T-helper 1 cell treated with Interleukin-12 subunit alpha and Interleukin-12 subunit beta and Interleukin-4 antibody, amounts not matched to agents 30 μg/mL and 1 μg/mL, for 36 hours (primary cell): ENCODE data around the gene LFNG.

Experiments
- H3K27ac Mint-ChIP-seq: one replicate; pipeline ENCODE4 v1.8.0; 2021; ENCODE audit warnings: mild to moderate bottlenecking, mixed read lengths
- H3K27me3 Mint-ChIP-seq: one replicate; pipeline ENCODE4 v1.8.0; 2021; ENCODE audit warnings: low read depth, mixed read lengths
- H3K36me3 Mint-ChIP-seq: one replicate; pipeline ENCODE4 v1.8.0; 2021; ENCODE audit warnings: low read depth, mixed read lengths
- H3K4me1 Mint-ChIP-seq: one replicate; pipeline ENCODE4 v1.8.0; 2021; ENCODE audit warnings: low read depth, mixed read lengths
- H3K4me3 Mint-ChIP-seq: one replicate; pipeline ENCODE4 v1.8.0; 2021; ENCODE audit warnings: mild to moderate bottlenecking, moderate library complexity, mixed read lengths
- H3K9me3 Mint-ChIP-seq: one replicate; pipeline ENCODE4 v1.8.0; 2021; ENCODE audit warnings: mixed read lengths

LFNG gene

DNA sequence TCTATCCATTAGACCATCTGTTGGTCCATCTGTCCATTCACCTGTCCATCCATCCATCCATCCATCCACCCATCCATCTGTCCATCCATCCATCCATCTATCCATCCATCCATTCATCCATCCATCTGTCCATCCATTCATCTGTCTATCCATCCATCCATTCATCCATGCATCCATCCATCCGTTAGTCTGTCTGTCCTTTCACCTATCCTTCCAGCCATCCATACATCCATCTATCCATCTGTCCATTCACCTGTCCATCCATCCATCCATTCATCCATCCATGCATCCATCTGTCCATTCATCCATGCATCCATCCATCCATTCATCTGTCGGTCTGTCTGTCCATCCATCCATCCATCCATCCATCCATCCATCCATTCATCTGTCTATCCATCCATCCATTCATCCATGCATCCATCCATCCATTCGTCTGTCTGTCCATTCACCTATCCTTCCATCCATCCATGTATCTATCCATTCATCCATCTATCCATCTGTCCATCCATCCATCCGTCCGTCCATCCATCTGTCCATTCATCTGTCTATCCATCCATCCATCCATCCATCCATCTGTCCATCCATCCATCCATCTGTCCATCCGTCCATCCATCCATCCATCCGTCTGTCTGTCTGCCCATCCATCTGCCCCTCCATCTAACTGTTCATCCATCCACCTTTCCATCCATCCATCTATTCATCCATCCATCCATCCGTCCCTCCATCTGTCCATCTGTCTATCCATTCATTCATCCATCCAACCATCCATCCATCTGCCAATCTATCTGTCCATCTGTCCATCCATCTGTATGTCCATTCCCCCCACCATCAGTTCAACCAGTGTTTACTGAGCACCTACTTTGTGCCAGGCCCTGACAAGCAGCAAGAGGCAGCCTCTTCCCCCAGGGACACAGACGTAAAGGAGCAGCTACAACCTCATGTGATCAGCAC, 4.8 kb upstream of the LFNG start:
- no peaks in the 10 kb centered on the region for H3K9me3 Mint-ChIP-seq
- peaks cover 6% of the 10 kb centered on the region for H3K27me3 Mint-ChIP-seq
- no peaks in the 10 kb centered on the region for H3K36me3 Mint-ChIP-seq
- peaks cover 24% of the 10 kb centered on the region for H3K4me1 Mint-ChIP-seq
- H3K27ac Mint-ChIP-seq: no peak overlapping the region
- H3K4me3 Mint-ChIP-seq: no peak overlapping the region

DNA sequence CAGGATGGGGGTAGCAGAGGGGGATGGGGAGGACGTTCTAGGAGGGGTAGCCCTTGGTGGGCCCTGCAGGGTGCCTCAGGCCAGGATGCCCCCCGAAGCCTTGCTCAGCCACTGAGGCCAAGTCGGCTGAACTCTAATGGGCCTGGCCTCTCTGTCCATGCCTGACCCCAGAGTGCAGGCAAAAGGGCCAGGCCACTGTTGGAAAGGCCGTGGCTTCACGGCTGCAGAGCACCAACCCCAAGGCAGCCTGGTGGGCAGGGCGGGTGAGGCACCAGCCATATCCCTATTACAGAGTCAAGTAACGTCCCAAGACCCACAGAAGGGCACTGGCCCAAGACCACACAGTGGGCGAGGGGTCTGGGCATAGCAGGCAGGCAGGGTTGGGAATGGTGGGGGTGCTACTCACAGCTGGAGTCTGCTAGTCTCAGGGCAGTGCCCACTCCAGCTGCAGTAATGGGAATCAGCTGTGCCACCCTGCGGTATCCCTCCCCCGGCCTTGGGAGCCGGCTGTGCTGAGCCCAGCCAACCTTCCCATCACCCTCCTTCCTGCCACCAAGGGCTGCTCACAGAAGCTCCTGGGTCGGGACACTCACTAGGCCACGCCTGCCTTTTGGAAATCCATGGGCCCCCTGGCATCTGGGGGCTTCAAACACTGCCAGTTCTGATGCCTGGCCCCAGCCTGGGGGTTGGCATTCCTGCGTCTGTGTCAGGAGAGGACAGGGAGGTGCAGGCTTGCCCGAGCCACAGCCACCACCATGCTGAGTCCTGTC, 4.0 kb upstream of the LFNG start:
- Mint-ChIP-seq H3K4me3 (no peak overlapping the region), H3K4me1 (peaks cover 24% of the 10 kb centered on the region), H3K9me3 (no peaks in the 10 kb centered on the region), H3K36me3 (peaks cover under 1% of the 10 kb centered on the region), H3K27me3 (peaks cover 6% of the 10 kb centered on the region), H3K27ac (no peak overlapping the region)

DNA sequence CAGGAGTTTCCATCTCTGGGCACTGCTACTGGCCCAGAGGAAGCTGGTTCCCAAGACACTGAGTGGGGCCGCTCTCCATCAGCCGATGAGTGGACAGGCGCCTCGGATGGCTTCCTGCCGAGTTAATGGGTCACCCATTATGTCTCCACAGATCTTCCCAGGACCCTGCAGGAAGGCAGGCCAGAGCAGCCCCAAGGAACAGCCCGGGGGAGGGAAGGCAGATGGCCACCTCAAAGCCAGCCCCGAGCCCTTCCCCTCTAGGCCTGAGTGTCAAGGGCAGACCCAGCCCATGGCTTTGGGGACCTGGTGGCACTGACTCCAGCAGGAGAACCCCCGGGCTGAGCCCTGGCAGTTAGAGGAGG, 3.4 kb upstream of the LFNG start:
- H3K36me3 Mint-ChIP-seq: peaks cover 4% of the 10 kb centered on the region
- H3K4me1 Mint-ChIP-seq: peaks cover 26% of the 10 kb centered on the region
- no peak overlapping the region for H3K27ac Mint-ChIP-seq
- H3K4me3 Mint-ChIP-seq: no peak overlapping the region
- H3K9me3 Mint-ChIP-seq: no peaks in the 10 kb centered on the region
- H3K27me3 Mint-ChIP-seq: peaks cover 6% of the 10 kb centered on the region

DNA sequence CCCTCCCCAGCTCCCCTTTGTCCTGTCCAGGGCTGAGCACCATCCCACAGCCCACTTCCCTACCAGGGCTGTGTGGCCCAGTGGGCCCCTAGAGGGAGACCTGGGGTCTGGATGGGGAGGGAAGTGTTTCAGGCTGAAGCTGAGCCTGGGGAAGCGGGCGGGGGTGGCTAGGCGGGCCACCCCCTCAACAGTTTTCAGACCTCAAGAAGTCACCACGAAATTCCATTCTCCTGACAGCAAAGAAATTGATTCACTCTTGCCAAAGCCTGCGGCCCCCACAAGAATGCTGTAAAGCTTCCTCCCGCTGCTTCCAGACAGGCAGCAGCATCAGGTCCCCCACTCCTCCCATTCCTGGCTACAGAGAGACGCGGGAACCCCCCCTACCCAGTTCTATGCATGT, 2.5 kb upstream of the LFNG start:
- Mint-ChIP-seq H3K27ac (no peak overlapping the region), H3K9me3 (no peaks in the 10 kb centered on the region), H3K36me3 (peaks cover 10% of the 10 kb centered on the region), H3K4me3 (no peak overlapping the region), H3K27me3 (peaks cover 6% of the 10 kb centered on the region), H3K4me1 (peaks cover 27% of the 10 kb centered on the region)

DNA sequence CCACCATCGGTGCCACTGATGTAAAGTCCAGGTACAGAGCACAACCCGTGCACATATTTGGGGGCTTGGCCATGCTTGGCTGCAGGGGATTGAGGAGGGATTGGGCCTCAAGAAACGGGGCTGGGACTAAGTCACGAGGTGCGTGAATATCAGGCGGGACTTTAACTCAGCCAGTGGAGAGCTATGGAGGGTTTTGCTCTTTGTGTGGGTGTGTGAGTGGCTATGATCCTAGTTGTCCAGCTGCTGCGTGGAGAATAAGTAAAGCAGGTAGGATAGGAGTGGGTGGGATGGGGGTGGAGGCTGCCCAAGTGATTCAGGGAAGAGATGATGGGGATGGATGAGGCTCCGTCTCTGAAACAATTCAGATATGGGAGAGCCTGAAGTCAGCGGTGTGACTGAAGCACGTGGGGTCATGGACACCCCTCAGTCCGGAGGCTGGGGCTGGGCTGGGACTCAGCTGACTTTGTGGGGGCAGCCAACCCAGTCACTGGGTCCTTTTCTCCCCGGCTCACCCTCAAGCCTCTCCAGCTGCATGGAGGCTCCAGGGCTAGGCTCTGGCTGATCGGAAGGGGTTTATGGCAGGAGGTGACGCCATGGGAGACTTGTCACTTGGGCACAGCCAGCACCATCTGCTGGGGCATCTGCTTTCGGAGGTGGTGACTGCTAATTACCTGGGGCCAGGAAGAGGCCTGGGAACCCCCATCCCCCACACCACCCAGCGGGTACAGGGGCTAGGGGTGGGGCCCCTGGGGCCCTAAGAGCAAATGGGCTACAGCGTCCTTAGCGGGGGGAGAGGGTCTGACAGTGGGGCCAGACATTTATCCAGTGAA, 1.7 kb upstream of the LFNG start:
- peaks cover 23% of the 10 kb centered on the region for H3K4me1 Mint-ChIP-seq
- peaks cover 6% of the 10 kb centered on the region for H3K27me3 Mint-ChIP-seq
- peaks cover 16% of the 10 kb centered on the region for H3K36me3 Mint-ChIP-seq
- peak overlapping the region; percentile 36 for H3K27ac Mint-ChIP-seq
- H3K4me3 Mint-ChIP-seq: peak overlapping the region; percentile 74
- H3K9me3 Mint-ChIP-seq: no peaks in the 10 kb centered on the region

DNA sequence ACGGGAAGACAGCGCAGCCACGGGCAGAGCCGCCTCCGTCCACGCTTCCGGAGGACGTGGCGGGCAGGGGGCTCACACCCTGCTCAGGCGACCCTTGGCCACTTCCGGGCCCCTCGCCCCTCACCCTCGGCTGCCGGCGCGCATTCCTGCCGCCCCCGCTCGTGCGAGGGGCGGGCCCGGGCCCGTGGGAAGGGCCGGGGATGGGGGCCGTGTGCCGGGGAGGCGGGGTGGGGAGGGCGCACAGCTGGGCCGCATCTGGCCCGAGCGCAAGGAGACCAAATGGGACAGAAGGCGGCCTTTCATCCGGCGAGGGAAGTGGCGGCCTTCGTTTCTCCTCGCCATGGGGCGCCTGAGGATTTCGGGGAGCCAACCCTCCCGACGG, 846 bp upstream of the LFNG start:
- H3K4me1 Mint-ChIP-seq: peaks cover 25% of the 10 kb centered on the region
- peak overlapping the region; percentile 68 for H3K4me3 Mint-ChIP-seq
- peaks cover 6% of the 10 kb centered on the region for H3K27me3 Mint-ChIP-seq
- H3K27ac Mint-ChIP-seq: no peak overlapping the region
- H3K9me3 Mint-ChIP-seq: no peaks in the 10 kb centered on the region
- H3K36me3 Mint-ChIP-seq: peaks cover 20% of the 10 kb centered on the region

DNA sequence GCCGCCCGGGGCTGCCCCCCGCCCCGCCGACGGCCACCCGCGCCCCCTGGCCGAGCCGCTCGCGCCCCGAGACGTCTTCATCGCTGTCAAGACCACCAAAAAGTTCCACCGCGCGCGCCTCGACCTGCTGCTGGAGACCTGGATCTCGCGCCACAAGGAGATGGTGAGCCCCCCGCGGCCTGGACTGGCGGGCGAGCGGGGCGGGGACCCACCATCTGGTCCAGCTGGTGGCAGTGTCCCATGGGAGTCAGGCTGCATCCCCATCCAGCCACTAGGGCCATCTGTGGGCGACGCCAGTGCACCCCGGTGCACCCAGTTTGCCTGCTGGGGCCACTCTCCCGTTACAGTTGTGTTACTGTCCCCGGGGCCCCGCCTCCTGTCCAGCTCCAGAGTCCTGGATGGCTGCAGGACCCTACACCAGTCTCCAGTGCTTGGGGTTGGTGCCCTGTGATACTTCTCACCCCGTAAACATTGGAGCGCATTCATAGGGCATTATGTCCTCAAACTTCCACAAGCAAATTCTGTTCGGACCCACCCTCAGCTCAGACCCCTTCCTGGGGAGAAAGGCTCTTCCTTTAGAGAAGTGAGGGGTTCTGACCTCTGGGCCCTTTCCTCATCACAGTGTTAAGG, 672 bp downstream of the LFNG start:
- Mint-ChIP-seq H3K4me1 (peaks cover 25% of the 10 kb centered on the region), H3K27me3 (peaks cover 6% of the 10 kb centered on the region), H3K36me3 (peaks cover 20% of the 10 kb centered on the region), H3K27ac (peak overlapping the region; percentile 78), H3K4me3 (peak overlapping the region; percentile 93), H3K9me3 (no peaks in the 10 kb centered on the region)

DNA sequence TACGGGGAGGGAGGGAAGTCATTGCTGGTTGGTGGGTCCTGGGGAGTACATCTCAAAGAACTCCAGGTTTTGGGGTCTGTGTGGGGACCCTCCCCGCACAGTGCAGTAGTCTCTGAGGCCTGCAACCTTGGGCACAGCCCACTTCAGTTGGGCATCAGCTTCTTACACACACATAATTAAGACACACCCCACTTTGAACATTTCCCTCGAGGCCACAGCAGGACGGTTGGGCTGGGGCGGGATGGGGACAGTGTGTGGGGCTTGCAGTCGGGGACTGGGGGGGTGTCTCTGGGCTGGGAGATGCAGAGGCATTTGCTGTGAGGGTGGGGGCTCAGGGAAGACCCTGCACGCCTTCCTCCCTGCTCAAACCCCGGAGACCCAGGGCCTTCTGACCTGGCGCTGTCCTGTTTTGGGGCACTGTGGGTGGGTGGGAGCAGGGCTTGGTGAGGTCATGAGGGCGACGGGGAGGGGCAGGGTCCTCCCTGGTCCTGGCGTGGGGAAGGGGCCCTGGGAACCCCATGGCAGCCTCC, 1.3 kb downstream of the LFNG start:
- Mint-ChIP-seq H3K36me3 (peaks cover 23% of the 10 kb centered on the region), H3K4me3 (peak overlapping the region; percentile 93), H3K9me3 (no peaks in the 10 kb centered on the region), H3K4me1 (peaks cover 25% of the 10 kb centered on the region), H3K27ac (peak overlapping the region; percentile 78), H3K27me3 (peaks cover 6% of the 10 kb centered on the region)

DNA sequence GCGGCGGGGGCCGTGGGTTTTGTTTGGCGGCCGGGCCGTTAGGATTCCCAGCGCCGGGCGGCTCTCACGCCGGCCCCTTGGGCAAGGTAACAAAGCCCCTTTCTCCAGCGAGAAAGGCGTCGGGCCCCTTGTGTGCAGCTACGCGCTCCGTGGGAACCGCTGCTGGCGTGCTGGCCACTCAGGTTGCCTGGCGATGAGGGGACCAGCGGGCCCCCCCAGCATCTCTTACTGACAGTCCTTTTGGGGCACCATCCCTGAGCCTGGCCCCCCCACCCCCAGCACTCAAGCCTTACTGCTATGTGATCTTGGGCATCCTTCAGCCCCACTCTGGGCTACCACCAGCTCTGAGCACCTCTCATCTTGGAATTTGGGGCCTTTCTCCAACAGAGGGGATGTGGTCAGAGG, 1.8 kb downstream of the LFNG start:
- Mint-ChIP-seq H3K27me3 (peaks cover 6% of the 10 kb centered on the region), H3K4me1 (peaks cover 25% of the 10 kb centered on the region), H3K27ac (peak overlapping the region; percentile 89), H3K36me3 (peaks cover 24% of the 10 kb centered on the region), H3K9me3 (no peaks in the 10 kb centered on the region), H3K4me3 (peak overlapping the region; percentile 92)

DNA sequence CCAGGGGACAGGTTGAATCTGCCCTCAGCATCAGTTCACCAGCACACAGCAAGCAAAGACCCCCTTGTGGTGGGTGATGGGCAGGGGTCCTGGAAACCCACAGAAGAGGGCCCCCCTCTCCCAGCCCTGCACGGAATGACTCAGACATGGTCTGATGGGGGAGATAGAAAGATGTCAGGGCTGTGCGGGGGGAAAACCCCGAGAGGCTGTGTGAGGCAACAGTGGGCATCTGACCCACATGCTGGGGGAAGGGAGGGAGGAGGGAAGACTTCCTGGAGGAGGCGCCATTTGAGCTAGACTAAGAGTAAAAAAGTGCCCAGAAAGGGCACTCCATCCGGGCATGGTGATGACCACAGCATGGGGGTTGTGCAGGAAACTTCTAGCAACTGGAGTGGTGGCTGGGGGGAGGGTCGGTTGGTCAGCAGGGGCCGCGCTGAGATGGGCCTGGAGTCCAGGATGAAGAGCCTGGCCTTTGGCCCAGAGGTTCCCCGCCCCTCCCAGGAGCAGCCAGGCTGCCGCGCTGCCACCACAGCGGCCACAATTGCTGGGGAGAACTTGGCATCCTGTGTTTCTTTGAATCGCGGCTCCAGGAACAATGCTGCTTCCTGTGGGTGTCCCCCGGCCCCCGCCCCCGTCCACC, 2.5 kb downstream of the LFNG start:
- H3K9me3 Mint-ChIP-seq: no peaks in the 10 kb centered on the region
- H3K36me3 Mint-ChIP-seq: peaks cover 24% of the 10 kb centered on the region
- peaks cover 27% of the 10 kb centered on the region for H3K4me1 Mint-ChIP-seq
- H3K27me3 Mint-ChIP-seq: peaks cover 6% of the 10 kb centered on the region
- peak overlapping the region; percentile 89 for H3K27ac Mint-ChIP-seq
- H3K4me3 Mint-ChIP-seq: peak overlapping the region; percentile 92

DNA sequence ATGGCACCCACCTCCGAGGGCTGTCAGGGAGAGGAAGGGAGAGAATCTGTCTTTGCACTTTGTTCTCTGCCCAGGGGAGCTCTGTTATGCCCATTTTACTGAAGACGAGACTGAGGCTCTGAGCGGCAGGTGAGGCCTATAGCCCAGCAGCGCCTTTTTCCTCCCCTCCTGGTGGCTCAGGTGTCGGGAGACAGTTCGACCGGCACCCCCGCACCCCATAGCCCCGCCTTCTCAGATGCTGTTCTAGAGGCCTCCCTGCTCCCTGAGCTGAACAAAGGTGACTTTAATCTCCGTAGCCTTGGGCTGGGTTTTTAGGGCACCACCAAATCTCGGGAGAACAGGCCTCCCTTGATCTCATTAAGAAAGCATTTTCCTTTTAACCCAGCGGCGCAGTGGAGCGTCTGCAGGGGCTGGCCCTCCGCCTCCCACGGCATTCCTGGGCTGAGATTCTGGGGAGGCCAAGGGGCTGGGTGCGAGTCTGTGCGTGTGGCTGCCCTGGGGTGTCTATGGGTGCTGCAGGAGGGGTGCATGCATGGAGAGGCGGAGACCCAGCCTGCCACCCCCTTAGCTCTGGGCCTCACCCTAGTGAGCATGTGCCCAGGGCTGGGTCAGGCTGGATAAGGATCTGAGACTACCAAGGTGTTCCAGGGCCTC, 3.3 kb downstream of the LFNG start:
- H3K9me3 Mint-ChIP-seq: no peaks in the 10 kb centered on the region
- H3K4me3 Mint-ChIP-seq: peak overlapping the region; percentile 92
- H3K27me3 Mint-ChIP-seq: peaks cover 1% of the 10 kb centered on the region
- H3K4me1 Mint-ChIP-seq: peaks cover 32% of the 10 kb centered on the region
- H3K27ac Mint-ChIP-seq: peak overlapping the region; percentile 71
- H3K36me3 Mint-ChIP-seq: peaks cover 28% of the 10 kb centered on the region

DNA sequence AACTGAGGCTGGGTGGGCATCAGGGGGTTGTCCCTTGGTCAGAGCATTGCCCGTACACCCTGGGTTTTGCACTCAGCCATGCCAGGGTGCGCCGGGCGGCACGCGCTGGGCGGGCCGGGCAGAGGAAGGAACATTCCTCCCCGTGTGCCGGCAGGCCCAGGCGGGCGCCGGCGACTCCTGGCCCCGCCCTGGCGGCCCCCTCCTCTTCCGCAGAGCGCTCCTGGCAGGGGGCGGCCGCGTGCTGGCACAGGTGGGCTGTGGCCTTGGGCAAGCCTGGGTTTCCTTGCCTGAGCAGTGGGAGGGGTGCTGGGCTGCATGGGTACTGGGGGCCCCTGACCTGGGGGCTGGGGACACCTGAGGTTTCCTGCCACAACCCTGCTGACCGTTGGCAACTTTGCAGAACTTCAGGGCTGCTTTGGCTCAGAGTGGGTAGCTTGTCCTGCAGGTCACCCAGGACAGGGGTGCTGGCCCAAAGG, 3.9 kb downstream of the LFNG start:
- H3K4me3 Mint-ChIP-seq: peak overlapping the region; percentile 92
- peaks cover 31% of the 10 kb centered on the region for H3K36me3 Mint-ChIP-seq
- H3K4me1 Mint-ChIP-seq: peaks cover 37% of the 10 kb centered on the region
- H3K27ac Mint-ChIP-seq: peak overlapping the region; percentile 71
- no peaks in the 10 kb centered on the region for H3K9me3 Mint-ChIP-seq
- H3K27me3 Mint-ChIP-seq: no peaks in the 10 kb centered on the region
